Activated CD4-positive, alpha-beta T cell treated with anti-CD3 and anti-CD28 coated beads, Interleukin-2, Interleukin-4, amounts not matched to agents 100 ng/mL and 50 ng/mL, durations not matched to agents 16 hours and 8 hours (primary cell): ENCODE results near the gene GPR32.
"Not testable (repeated sequence)": the region's sequence is repeated elsewhere in the genome, so short reads cannot be mapped to it uniquely, and the experiment has no call there.

Source experiments
- DNase-seq: peaks from one replicate; pipeline ENCODE4 v3.0.0-alpha.2; 2020; ENCODE audit warnings: low spot score

Gene GPR32

DNA sequence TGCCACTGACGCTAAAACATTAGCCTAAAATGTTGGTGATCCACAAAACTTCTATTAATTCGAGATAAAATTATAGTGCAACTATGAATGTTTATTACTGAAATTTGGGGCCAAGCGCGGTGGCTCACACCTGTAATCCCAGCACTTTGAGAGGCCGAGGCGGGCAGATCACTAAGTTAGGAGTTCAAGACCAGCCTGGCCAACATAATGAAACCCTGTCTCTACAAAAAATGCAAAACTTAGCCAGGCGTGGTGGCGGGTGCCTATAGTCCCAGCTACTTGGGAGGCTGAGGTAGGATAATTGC is 13.5 kb downstream of the GPR32 start:
- not testable (repeated sequence) for DNase-seq

DNA sequence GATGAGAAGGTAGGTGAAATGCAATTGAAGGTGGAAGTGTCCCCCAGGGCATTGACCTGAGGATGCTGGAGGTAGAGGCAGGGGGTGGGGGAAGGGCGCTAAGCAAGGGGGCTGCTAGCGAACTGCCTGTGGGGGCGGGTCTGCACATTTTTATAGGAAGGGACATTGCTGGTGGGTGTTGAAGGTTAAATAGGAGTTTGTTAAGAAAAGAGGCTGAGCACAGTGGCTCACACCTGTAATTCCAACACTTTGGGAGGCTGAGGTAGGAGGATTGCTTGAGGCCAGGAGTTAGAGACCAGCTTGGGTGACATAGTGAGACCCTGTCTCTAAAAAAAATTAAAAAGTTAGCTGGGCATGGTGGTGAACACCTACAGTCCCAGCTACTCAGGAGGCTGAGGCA is 14.4 kb downstream of the GPR32 start:
- DNase-seq = no peak

DNA sequence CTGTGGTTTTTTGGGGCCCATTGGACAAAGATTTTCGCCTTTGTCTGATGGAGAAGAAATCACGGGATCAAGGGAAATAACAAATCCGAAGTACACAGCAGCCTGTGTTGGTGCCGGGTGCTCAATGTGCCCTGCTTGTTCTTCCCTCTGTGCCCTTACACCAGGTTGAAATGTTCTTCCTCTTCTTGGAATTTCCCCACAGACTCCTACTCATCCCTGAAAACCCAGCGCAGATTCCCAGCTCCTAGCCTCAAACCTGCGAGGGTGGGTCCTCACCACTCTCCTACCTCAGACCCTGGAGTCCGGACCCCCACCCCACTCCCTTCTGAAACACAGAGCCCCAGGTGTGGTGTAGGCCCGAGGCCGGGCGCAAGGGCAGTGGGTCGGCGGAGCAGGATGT is 15.1 kb downstream of the GPR32 start:
- DNase-seq = no peak

DNA sequence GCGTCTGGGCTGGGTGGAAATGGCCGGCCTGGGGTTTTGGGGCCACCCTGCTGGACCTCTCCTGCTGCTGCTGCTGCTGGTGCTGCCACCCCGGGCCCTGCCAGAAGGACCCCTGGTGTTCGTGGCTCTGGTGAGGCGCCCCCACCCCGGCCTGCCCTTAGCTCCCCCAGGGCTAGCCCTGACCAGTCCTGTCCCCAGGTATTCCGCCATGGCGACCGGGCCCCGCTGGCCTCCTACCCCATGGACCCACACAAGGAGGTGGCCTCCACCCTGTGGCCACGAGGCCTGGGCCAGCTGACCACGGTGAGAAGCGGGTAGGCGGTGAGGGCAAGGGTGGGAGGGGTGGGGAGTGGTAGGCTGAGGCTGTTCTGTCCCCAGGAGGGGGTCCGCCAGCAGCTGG is 20.1 kb downstream of the GPR32 start, which contains the start of gene ACP4:
Gene ACP4 (plus strand): TSS at position 20 of the 400 bp plus-strand sequence. CDS start 0 bp downstream, at position 20.
- DNase-seq = no peak

DNA sequence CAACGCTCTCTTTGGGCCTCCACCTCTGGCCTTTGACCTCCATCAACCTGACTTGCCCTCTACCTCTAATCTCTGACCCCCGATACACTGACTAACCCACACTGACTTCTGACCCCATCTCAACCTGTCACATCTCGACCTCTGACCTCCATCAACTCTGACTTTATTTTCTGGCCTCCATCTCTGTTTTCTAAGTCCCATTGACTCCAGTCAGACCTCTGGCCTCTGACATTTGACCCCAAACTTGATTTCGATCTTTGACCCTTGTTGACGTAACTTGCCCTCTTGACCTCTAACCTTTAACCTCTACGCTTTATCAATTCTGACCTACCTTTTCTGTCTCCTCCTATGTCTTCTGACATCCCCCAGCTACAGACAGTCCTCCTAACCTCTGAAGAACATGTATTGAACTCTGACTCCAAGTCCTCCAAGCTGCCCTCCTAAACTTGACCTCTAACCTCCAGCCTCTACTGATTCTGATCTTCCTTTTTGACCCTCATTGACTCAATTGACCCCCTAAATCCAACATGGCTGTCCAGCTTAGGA is 20.7 kb downstream of the GPR32 start:
- no peak for DNase-seq

DNA sequence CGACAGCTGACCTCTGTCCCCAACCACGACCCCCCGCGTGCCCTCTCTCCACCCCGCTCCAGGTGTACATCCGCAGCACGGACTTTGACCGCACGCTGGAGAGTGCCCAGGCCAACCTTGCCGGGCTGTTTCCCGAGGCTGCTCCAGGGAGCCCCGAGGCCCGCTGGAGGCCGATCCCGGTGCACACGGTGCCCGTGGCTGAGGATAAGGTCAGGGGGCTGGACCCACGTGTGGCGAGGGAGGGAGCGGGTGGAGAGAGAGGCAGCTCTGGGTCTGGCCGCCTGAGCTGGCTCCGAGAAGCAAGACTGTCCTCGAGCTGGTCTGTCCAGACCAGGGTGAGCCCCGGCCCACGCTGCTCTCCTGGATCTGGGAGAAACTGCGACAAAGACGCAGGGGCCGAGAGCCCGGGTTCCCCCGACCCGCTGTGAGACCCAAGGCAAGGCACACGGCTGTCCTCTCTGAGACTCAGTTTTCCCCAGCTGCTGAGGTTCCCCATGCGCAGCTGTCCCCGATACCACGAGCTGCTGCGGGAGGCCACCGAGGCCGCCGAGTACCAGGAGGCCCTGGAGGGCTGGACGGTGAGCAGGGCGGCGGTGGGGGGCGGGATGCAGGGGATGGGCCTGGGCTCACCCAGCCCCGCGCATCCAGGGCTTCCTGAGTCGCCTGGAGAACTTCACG is 21.5 kb downstream of the GPR32 start:
- no peak for DNase-seq

DNA sequence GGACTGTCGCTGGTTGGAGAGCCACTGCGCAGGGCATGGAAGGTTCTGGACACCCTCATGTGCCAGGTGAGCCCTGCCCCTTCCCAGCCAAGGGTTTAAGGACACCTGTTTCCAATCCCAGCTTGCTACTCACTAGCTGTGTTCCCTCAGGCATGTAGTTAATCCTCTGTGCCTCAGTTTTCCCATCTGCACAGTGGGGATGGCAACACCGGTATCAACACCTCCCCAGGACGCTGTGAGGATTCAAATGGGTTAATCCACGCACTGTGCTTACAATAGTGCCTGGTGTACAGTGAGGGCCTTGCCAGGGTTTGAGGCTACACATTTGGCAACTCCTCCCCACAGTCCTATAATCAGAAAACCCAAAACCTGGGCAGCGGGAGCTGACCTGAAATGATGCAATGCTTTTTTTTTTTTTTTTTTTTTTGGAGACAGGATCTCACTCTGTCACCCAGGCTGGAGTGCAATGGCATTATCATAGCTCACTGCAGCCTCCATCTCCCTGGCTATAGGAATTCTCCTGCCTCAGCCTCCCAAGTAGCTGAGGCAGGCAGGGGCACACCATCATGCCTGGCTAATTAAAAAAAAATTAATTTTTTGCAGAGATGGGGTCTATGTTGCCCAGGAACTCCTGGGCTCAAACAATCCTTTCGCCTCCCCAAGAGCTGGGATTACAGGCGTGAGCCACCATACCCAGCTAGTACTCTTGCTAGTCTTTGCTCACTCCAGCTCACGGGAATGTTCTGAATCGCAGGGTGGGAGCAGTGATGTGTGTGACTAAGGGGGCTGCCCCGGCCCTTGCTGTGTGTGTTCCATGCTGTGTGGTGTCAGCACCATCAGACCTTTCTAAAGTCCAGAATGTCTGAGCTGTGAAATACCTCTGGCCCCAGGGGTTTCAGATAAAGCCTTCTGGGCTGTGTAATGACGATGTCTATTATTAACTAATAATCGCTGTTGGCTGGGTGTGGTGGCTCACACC is 22.3 kb downstream of the GPR32 start:
- DNase-seq = no peak

DNA sequence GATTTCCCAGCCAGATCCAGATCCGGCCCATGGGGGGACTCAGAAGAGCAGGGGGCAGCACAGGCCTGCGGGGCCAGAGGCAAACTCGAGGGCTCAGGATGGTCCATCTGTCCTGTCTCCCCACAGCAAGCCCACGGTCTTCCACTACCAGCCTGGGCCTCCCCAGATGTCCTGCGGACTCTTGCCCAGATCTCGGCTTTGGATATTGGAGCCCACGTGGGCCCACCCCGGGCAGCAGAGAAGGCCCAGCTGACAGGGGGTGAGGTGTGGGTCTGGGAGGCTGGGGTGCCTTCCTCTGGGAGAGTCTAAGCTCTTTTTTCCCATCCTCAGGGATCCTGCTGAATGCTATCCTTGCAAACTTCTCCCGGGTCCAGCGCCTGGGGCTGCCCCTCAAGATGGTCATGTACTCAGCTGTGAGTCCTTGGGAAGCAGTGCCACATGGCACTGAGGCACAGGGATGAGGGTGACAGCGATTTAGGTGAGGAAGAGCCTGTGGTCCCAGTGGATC is 23.3 kb downstream of the GPR32 start:
- no peak for DNase-seq

DNA sequence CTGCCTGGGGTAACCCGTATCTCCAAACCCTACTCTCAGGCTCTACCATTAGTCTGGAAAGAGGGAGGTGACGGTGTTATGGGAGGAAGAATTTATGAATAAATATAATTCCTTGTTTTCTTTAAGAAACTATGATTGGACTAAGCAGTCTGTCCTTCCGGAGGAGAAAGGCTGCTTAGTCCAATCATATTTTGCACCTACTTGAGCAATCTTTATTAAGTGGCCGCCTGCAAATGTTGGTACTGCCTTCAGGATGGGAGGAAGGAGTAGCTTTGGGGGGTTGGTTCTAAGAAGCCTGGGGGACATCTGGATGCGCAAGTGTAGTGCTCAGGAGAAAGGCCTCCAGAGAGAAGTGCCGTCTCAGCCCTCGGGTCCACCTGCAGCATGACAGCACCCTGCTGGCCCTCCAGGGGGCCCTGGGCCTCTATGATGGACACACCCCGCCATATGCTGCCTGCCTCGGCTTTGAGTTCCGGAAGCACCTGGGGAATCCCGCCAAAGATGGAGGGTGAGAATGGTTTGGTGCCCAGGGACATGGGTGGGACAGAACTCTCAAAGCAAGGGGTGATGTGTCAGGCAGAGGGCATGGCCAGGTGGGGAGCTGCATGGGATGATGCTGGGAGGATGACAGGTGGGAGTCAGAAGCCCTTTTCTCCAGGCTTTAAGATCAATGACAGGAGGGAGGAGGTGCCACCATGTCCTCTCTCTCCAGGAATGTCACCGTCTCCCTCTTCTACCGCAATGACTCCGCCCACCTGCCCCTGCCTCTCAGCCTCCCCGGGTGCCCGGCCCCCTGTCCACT is 24.0 kb downstream of the GPR32 start:
- DNase-seq = peak; percentile 44

DNA sequence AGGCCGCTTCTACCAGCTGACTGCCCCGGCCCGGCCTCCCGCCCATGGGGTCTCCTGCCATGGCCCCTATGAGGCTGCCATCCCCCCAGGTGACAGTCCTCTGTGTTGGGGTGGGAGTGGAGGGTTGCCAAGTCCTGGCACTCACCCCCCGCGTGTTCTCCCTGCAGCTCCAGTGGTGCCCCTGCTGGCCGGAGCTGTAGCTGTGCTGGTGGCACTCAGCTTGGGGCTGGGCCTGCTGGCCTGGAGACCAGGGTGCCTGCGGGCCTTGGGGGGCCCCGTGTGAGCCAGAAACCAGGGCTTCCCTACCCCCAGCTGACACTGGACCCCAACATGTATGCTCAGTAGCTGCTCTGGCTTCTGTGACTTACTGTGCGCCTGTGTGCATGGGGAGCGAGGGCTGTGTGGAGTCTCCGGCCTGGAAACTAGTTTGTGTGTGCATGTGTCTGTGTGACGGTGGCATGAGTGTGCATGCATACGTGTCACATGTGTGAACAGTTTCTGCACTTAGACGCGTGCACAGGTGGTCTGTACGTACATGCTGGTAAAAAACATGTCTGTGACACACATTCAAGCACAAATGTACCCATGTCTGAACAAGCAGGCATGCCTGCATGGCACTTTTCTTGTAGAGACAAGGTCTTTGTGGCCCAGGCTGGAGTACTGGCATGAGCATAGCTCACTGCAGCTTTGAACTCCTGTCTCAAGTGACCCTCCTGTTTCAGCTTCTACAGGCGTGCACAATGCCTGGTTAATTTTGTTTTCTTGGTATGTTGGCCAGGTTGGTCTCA is 24.8 kb downstream of the GPR32 start:
- DNase-seq = peak; percentile 53

DNA sequence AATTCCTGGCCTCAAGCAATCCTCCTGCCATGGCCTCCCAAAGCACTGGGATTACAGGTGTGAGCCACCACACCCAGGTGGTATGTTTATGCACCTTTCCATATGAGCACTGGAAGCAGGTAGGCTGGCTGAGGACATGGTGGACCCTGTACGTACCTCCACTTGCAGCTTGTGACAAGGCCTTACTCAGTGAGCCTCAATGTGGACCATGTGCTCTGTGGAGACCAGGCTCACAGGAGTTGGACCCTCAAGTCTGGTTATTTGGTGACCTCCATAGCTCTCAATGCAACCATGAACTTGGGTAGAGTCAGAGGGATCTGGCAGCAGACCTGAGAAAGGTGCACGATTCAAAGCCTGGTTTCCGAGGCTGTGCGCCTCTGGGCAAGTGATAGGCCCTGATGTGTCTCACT is 25.4 kb downstream of the GPR32 start:
- DNase-seq = no peak

DNA sequence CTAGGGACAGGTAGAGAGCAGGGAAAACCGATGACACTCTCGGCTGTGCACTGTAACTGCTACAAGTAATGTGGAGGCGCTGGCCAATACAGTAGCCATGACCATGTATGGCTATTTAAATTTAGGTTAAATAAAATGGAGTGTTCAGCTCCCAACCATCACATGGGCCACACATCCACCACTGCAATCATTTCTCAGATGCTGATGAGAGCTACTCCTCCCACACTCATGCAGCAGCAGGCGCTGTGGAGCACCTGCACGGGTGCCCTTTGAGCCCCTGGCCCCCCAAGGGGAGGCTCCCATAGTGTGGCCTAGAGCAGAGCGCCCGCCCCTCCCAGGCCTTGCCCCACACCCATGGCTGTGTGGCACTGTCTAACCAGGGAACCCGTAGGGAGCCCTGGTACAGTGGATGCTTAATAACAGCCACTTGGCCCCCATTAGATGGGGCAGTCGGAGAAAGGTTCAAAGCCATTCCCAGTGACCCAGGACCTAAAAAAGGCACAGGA is 25.9 kb downstream of the GPR32 start:
- DNase-seq = no peak

DNA sequence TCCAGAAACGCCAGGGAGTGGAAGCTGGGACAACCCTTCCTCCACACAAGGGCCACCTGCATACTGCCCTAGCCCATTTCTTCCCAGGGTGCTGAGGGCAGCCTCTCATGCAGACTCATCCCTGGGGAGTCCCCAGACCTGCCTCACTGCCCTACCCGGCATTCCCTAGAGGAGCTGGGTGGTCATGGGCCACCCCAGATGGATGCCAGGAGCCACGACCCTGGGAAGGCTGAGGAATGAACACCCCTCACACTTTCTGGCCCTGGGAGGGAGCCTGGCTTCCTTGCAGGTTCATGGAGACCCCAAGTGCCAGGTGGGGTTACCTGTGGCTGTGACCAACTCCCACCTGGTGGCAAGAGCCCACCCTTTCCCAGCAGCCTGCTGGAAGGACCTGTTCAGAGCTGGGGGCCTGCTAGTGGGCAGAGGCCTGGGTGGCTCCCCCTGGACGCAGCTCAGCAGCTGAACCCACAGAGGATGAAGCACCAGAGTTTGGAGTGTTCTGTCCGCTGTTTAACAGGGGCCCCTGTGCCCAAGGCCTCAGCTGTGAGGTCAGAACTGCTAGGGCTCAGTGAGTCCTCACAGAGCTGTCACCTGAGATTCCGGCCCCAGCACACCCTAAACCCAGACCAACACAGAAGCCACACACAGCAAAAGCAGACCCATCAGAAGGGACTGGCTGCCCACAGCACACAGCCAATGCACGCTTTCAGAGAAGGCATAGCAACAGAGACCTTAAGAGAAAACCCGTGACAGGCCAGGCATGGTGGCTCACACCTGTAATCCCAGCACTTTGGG is 26.6 kb downstream of the GPR32 start:
- no peak for DNase-seq

DNA sequence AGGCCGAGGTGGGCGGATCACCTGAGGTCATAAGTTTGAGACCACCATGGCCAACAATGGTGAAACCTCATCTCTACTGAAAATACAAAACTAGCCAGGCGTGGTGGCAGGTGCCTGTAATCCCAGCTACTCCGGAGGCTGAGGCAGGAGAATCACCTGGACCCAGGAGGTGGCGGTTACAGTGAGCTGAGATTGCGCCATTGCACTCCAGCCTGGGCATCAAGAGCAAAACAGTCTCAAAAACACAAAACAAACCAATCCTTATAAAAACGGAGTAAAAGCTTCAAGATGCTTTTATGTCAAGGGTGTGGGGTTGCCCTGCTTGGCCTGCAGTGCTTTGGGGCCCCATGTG is 27.1 kb downstream of the GPR32 start:
- no peak for DNase-seq

DNA sequence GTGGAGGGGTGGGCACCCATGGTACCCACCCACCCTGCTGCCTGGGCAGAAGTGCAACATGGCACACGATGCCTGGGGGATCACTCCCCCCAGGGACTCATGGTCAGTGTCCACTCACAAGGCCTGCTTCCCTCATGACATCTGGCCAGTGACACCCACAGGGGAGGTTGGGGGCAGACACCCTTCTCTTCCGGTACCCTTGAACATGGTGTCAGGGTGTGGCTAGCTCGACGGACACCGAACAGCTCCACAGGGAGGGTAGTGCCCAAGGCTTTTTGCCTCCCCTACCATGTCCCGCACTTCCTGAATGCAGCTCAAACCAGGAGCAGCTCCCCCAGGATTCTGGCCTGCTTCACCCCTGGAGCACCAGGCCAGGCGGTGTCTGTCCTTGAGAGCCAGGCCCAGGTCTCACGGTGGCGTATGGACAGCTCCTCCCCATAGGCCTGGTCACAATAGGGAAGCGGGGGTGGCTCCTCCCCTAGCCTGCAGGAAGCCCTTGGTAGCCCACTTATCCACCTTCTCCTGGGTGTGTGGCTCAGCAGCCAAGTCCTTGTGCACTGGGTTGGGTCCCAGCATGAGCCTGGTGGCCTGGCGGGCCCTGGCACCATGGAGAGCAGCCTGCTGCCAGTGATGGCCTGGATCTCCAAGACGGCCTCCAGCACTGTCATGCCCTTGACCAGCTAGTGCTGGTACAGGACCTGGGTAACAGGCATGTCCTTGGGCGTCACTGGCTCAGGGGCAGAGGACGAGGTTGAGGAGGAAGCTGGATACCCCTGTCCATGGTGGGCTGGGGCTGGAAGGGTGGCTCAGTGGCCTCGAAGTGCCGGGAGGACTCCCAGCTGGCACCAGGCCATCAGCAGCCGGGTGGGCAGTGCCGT is 27.8 kb downstream of the GPR32 start:
- DNase-seq = no peak

DNA sequence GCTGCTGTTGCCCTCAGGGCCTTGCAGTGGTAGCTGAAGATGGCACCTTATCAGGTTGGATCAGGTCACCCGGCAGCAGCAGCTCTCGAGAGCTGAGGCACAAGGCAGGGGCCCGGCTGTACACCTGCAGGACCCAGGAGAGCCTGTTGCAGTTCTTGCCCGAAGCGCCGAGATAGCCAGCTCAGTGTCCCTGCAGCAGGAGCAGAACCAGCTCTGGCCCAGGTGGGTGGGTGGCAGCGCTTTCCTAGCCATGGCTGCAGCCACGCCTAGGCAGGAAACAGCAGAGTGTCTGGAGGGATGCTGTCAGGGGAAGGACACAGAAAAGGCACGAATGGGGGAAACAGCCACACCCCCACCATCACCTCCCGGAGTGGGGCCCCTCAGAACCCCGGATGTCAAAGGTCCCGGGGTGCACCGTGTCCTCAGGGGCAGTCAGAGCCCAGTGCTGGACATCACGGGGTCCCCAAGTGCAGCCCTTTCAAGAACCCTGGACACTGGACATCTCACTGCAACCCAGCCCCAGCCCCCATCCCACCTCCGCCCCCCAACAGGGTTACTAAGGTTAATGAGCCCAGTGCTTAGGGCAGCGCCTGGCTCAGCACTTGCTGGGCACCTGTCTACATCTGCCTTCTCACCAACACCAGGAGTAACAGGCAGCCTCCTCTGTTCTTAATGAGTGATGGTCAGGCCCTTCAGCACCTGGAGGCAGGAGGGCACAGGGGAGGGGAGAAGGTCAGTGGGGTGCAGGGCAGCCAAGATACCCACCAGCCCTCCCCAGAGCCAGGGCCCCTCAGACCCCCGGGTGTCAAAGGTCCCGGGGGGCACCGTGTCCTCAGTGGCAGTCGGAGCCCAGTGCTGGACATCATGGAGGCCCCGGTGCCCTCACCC is 28.6 kb downstream of the GPR32 start:
- DNase-seq = no peak

DNA sequence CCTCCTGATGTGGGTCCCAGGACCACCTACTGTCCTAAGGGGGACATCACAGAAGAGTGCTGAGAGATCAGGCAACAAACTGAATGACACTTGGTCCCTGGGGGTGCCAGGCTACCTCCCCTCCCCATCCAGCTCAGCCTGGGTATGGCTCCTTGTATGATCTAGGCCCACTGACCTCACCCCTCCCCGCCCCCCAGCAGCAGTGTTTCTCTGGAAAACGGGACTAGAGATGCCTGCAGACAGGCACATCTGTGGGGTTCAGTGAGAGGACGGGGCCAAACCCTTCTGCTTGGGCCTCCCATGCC is 29.2 kb downstream of the GPR32 start:
- DNase-seq = no peak

DNA sequence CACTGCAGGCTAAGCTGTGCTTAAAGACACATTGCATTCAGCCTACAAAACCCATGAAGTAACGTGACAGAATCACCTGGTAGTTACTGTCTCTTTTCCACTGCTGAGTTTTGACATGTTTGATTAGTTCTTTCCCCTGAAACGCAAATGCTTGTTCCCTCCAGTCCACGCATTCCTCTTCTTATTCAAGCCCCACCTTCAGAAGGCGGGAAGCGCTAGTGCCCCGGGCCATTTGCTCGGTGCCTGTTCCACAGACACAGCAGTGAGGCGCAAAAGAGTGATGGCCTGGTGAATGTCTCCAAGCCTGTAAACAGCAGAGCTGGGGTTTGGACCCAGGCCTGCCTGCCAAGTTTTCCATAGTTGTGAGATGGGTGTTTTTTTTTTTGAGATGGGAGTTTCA is 30.8 kb downstream of the GPR32 start:
- DNase-seq = no peak
